ENCODE measurements around the gene FEZ2. TPM values are rescaled to one million over a fixed set of nuclear protein-coding genes. Genes with fewer than 3 reads are reported as not detected.

Gene FEZ2
- total RNA-seq, 4 donors from 2014 or later: 34.3 to 51.6 (median 44.5) TPM

GRCh38 chr2:36626071-36626470 lies 28.1 kb upstream of the FEZ2 start:
- intact Hi-C loops (cut with DNase I): no loop called here
- TF ChIP-seq CTCF (IDR thresholded peaks at IDR 0.05) (no peak), POLR2A (IDR thresholded peaks at IDR 0.05) (no peak)
- H3K4me3 ChIP-seq (replicated peaks in 1 of 3): no peak overlapping the region
- WGBS, 2 donors: 99 to 100% methylated on average over 3 of the region's 3 CpGs
- no peaks in the 10 kb centered on the region for H3K4me1 ChIP-seq
- no peaks in the 10 kb centered on the region for H3K36me3 ChIP-seq
- H3K27me3 ChIP-seq: no peaks in the 10 kb centered on the region
- no peaks in the 10 kb centered on the region for H3K9me3 ChIP-seq
- H3K27ac ChIP-seq: no peak overlapping the region
- no peak for DNase-seq

GRCh38 chr2:36625304-36625703 lies 27.3 kb upstream of the FEZ2 start:
- 79 to 85% methylated on average over 2 of the region's 2 CpGs for WGBS, 2 donors
- H3K9me3 ChIP-seq: no peaks in the 10 kb centered on the region
- H3K4me1 ChIP-seq: no peaks in the 10 kb centered on the region
- intact Hi-C loops (cut with DNase I): no loop called here
- TF ChIP-seq CTCF (IDR thresholded peaks at IDR 0.05) (no peak), POLR2A (IDR thresholded peaks at IDR 0.05) (no peak)
- no peak overlapping the region for H3K27ac ChIP-seq
- no peak for DNase-seq
- H3K36me3 ChIP-seq: no peaks in the 10 kb centered on the region
- no peaks in the 10 kb centered on the region for H3K27me3 ChIP-seq
- no peak overlapping the region for H3K4me3 ChIP-seq (replicated peaks in 1 of 3)

GRCh38 chr2:36620321-36620720 lies 22.4 kb upstream of the FEZ2 start:
- H3K9me3 ChIP-seq: no peaks in the 10 kb centered on the region
- H3K36me3 ChIP-seq: no peaks in the 10 kb centered on the region
- no peak overlapping the region for H3K27ac ChIP-seq
- no peak for TF ChIP-seq CTCF (IDR thresholded peaks at IDR 0.05)
- TF ChIP-seq POLR2A (IDR thresholded peaks at IDR 0.05): no peak
- no peaks in the 10 kb centered on the region for H3K27me3 ChIP-seq
- intact Hi-C loops (cut with DNase I): no loop called here
- DNase-seq: no peak
- 87 to 100% methylated on average over 2 of the region's 2 CpGs for WGBS, 2 donors
- no peaks in the 10 kb centered on the region for H3K4me1 ChIP-seq
- no peak overlapping the region for H3K4me3 ChIP-seq (replicated peaks in 1 of 3)

- 52 to 71% methylated on average over 1 of the region's 1 CpG for WGBS, 2 donors
- H3K36me3 ChIP-seq: no peaks in the 10 kb centered on the region
- H3K27me3 ChIP-seq: no peaks in the 10 kb centered on the region
- intact Hi-C loops (cut with DNase I): no loop called here
- TF ChIP-seq CTCF (IDR thresholded peaks at IDR 0.05) (no peak), POLR2A (IDR thresholded peaks at IDR 0.05) (no peak)
- DNase-seq: no peak
- H3K4me3 ChIP-seq (replicated peaks in 1 of 3): no peak overlapping the region
- H3K9me3 ChIP-seq: no peaks in the 10 kb centered on the region
- no peak overlapping the region for H3K27ac ChIP-seq
- H3K4me1 ChIP-seq: no peaks in the 10 kb centered on the region
These were observed 20.4 kb upstream of the FEZ2 start for GRCh38 chr2:36618381-36618780.

GRCh38 chr2:36616947-36617346 lies 19.0 kb upstream of the FEZ2 start:
- no peak for DNase-seq
- TF ChIP-seq POLR2A (IDR thresholded peaks at IDR 0.05): no peak
- no peak for TF ChIP-seq CTCF (IDR thresholded peaks at IDR 0.05)
- H3K4me1 ChIP-seq: no peaks in the 10 kb centered on the region
- H3K36me3 ChIP-seq: no peaks in the 10 kb centered on the region
- intact Hi-C loops (cut with DNase I): no loop called here
- no peaks in the 10 kb centered on the region for H3K27me3 ChIP-seq
- H3K27ac ChIP-seq: no peak overlapping the region
- H3K9me3 ChIP-seq: no peaks in the 10 kb centered on the region
- H3K4me3 ChIP-seq (replicated peaks in 1 of 3): no peak overlapping the region

All from thyroid gland (tissue), 4 donors.